Vagina (tissue), 2 donors: ENCODE data around the gene MICAL2. TPM values are rescaled to one million over a fixed set of nuclear protein-coding genes. Genes with fewer than 3 reads are reported as not detected.
A peak's percentile ranks its signal among the peaks of the same experiment; 100 is the strongest.

Experiments
- DNase-seq, 2 donors: peaks; one replicate each; pipeline ENCODE4 v3.0.0-alpha.2; 2017; ENCODE audit errors: extremely low spot score in 2 of 2
- H3K27ac ChIP-seq: fragments of 200-600 bp; sonication (generic); one replicate; pipeline ENCODE4 v1.5.1; 2019
- H3K27me3 ChIP-seq: fragments of 200-600 bp; sonication (generic); one replicate; pipeline ENCODE4 v1.5.1; 2019
- H3K36me3 ChIP-seq, 2 donors: fragments of 200-600 bp; sonication (generic); one replicate each; pipeline ENCODE4 v1.5.1; 2017 to 2019
- H3K4me1 ChIP-seq: fragments of 200-600 bp; sonication (generic); one replicate; pipeline ENCODE4 v1.5.1; 2019
- H3K4me3 ChIP-seq, 2 donors: fragments of 200-600 bp; sonication (generic); 1 replicate in 1 of 2; 2 replicates in 1 of 2; pipeline ENCODE4 v1.5.1; 2016 to 2019
- H3K9me3 ChIP-seq: fragments of 200-600 bp; sonication (generic); one replicate; pipeline ENCODE4 v1.5.1; 2019
- CTCF ChIP-seq, 3 experiments: fragments of 450-650 bp in 2 of 3; fragments of 200-600 bp in 1 of 3; sonication (generic) in 1 of 3; IDR thresholded peaks; one replicate each; pipeline ENCODE4 v1.5.1; 2017 to 2019; ENCODE audit warnings: antibody characterized with exemption in 3 of 3, mild to moderate bottlenecking in 2 of 3, moderate library complexity in 2 of 3
- POLR2A ChIP-seq, 2 donors: fragments of 450-650 bp; IDR thresholded peaks; one replicate each; pipeline ENCODE4 v1.6.1; 2017; ENCODE audit warnings: antibody characterized with exemption in 2 of 2, mild to moderate bottlenecking in 2 of 2, moderate library complexity in 2 of 2
- POLR2AphosphoS5 ChIP-seq, 2 donors: sonication (generic); formaldehyde crosslinking; IDR thresholded peaks; one replicate each; pipeline ENCODE4 v1.9.0; 2017; ENCODE audit warnings: antibody characterized with exemption in 2 of 2, mild to moderate bottlenecking in 2 of 2, low read depth in 1 of 2; ENCODE audit not compliant: insufficient read depth in 1 of 2
- intact Hi-C: fragments of 100-400 bp; cut with DNase I; formaldehyde crosslinking; loops from one replicate; pipeline ENCODE4 v1.15.1; 2023
- total RNA-seq: library from RNA; depleted of rRNA; stranded (reverse); fragments of >200 nt; gene quantifications from one replicate; pipeline ENCODE4 v1.2.3, GENCODE V29; 2016

The MICAL2 gene
- total RNA-seq, 1 donor from 2014 or later, result 41.7 TPM

GRCh38 chr11:12159351-12160099 is 49.1 kb downstream of the MICAL2 start:
- Histone ChIP-seq H3K4me1 (peaks cover 26% of the 10 kb centered on the region), H3K9me3 (no peaks in the 10 kb centered on the region), H3K4me3 (no peak overlapping the region), H3K27me3 (no peaks in the 10 kb centered on the region), H3K27ac (peak overlapping the region; percentile 74), H3K36me3 (no peaks in the 10 kb centered on the region)
- TF ChIP-seq POLR2A (IDR thresholded peaks at IDR 0.05) (no peak), POLR2AphosphoS5 (IDR thresholded peaks at IDR 0.05; ENCODE audit: insufficient read depth in 1 of 2, low read depth in 1 of 2) (no peak), CTCF (IDR thresholded peaks at IDR 0.05) (no peak)
- intact Hi-C loops, result no loop called here
- DNase-seq, result peak in 1 of 2 donors; percentile 84

- H3K4me3 ChIP-seq, result no peak overlapping the region
- intact Hi-C loops, result no loop called here
- peaks cover 28% of the 10 kb centered on the region for H3K4me1 ChIP-seq
- H3K36me3 ChIP-seq, result no peaks in the 10 kb centered on the region
- H3K9me3 ChIP-seq, result no peaks in the 10 kb centered on the region
- peak overlapping the region; percentile 74 for H3K27ac ChIP-seq
- no peaks in the 10 kb centered on the region for H3K27me3 ChIP-seq
- no peak for DNase-seq
- TF ChIP-seq POLR2A (IDR thresholded peaks at IDR 0.05) (no peak), CTCF (IDR thresholded peaks at IDR 0.05) (no peak), POLR2AphosphoS5 (IDR thresholded peaks at IDR 0.05; ENCODE audit: insufficient read depth in 1 of 2, low read depth in 1 of 2) (no peak)
Observed at GRCh38 chr11:12160231-12160630, 49.8 kb downstream of the MICAL2 start.

- no peaks in the 10 kb centered on the region for H3K36me3 ChIP-seq
- H3K27ac ChIP-seq, result peak overlapping the region; percentile 74
- no peak for TF ChIP-seq POLR2A (IDR thresholded peaks at IDR 0.05)
- TF ChIP-seq POLR2AphosphoS5 (IDR thresholded peaks at IDR 0.05; ENCODE audit: insufficient read depth in 1 of 2, low read depth in 1 of 2), result no peak
- TF ChIP-seq CTCF (IDR thresholded peaks at IDR 0.05), result no peak
- H3K27me3 ChIP-seq, result no peaks in the 10 kb centered on the region
- no peak overlapping the region for H3K4me3 ChIP-seq
- no peaks in the 10 kb centered on the region for H3K9me3 ChIP-seq
- intact Hi-C loops, result no loop called here
- peak in 1 of 2 donors; percentile 46 for DNase-seq
- H3K4me1 ChIP-seq, result peaks cover 28% of the 10 kb centered on the region
Observed at GRCh38 chr11:12160680-12161079, 50.3 kb downstream of the MICAL2 start.

- no peaks in the 10 kb centered on the region for H3K36me3 ChIP-seq
- peaks cover 28% of the 10 kb centered on the region for H3K4me1 ChIP-seq
- intact Hi-C loops, result no loop called here
- TF ChIP-seq POLR2A (IDR thresholded peaks at IDR 0.05) (no peak), POLR2AphosphoS5 (IDR thresholded peaks at IDR 0.05; ENCODE audit: insufficient read depth in 1 of 2, low read depth in 1 of 2) (no peak), CTCF (IDR thresholded peaks at IDR 0.05) (no peak)
- peak overlapping the region; percentile 74 for H3K27ac ChIP-seq
- no peaks in the 10 kb centered on the region for H3K9me3 ChIP-seq
- H3K27me3 ChIP-seq, result no peaks in the 10 kb centered on the region
- peak in 1 of 2 donors; percentile 70 for DNase-seq
- no peak overlapping the region for H3K4me3 ChIP-seq
Observed at GRCh38 chr11:12161137-12161536, 50.7 kb downstream of the MICAL2 start.
